CMK (cell line): Measurements from ENCODE around the gene HOXC4.
"Not testable (repeated sequence)": the region's sequence is repeated elsewhere in the genome, so short reads cannot be mapped to it uniquely, and the experiment has no call there.

ENCODE experiments used
- DNase-seq: peaks from one replicate; pipeline ENCODE4 v3.0.0-alpha.2; 2010; ENCODE audit warnings: low read depth

Gene HOXC4

GRCh38 chr12:54058128-54058768 is 4.6 kb downstream of the HOXC4 start:
- no peak for DNase-seq

- DNase-seq = no peak
Measured at GRCh38 chr12:54059668-54060067, 6.0 kb downstream of the HOXC4 start.

- no peak for DNase-seq
Measured at GRCh38 chr12:54060174-54060974, 6.7 kb downstream of the HOXC4 start.

GRCh38 chr12:54060975-54061778 is 7.5 kb downstream of the HOXC4 start:
- DNase-seq = no peak

GRCh38 chr12:54065677-54066076 is 12.0 kb downstream of the HOXC4 start:
- no peak for DNase-seq

GRCh38 chr12:54066408-54066807 is 12.8 kb downstream of the HOXC4 start:
- no peak for DNase-seq

GRCh38 chr12:54068418-54069070 is 14.9 kb downstream of the HOXC4 start:
- no peak for DNase-seq

- no peak for DNase-seq
Measured at GRCh38 chr12:54071942-54072341, 18.3 kb downstream of the HOXC4 start.

- no peak for DNase-seq
Measured at GRCh38 chr12:54074308-54074707, 20.7 kb downstream of the HOXC4 start.

GRCh38 chr12:54075409-54075808 is 21.8 kb downstream of the HOXC4 start:
- DNase-seq = no peak

GRCh38 chr12:54075974-54076373 is 22.3 kb downstream of the HOXC4 start:
- DNase-seq = no peak

- not testable (repeated sequence) for DNase-seq
Measured at GRCh38 chr12:54077843-54078242, 24.2 kb downstream of the HOXC4 start.

- DNase-seq = not testable (repeated sequence)
Measured at GRCh38 chr12:54079115-54079514, 25.5 kb downstream of the HOXC4 start.

GRCh38 chr12:54080008-54080924 is 26.6 kb downstream of the HOXC4 start:
- DNase-seq = not testable (repeated sequence)

GRCh38 chr12:54081053-54081514 is 27.4 kb downstream of the HOXC4 start:
- not testable (repeated sequence) for DNase-seq

GRCh38 chr12:54081581-54082396 is 28.2 kb downstream of the HOXC4 start:
- DNase-seq = not testable (repeated sequence)

- no peak for DNase-seq
Measured at GRCh38 chr12:54082397-54082892, 28.8 kb downstream of the HOXC4 start.

GRCh38 chr12:54088011-54088410 is 34.4 kb downstream of the HOXC4 start:
- DNase-seq = not testable (repeated sequence)

GRCh38 chr12:54089465-54089864 is 35.8 kb downstream of the HOXC4 start:
- not testable (repeated sequence) for DNase-seq

GRCh38 chr12:54090312-54090711 is 36.7 kb downstream of the HOXC4 start:
- not testable (repeated sequence) for DNase-seq
